T47D (cell line): Measurements from ENCODE around the gene RBP4.

Source experiments
- DNase-seq, 2 experiments: peaks; one replicate each; pipeline versions ENCODE4 v3.0.0 to v3.0.0-alpha.2; 2011 to 2012; ENCODE audit warnings: low read depth in 1 of 2, low spot score in 1 of 2
- JUND ChIP-seq: IDR thresholded peaks from 2 replicates; pipeline ENCODE4 v1.6.1; 2012; ENCODE audit warnings: low read depth
- in situ Hi-C: cut with HindIII; loops from 2 replicates; pipeline ENCODE4 v1.10.0; 2016; ENCODE audit warnings: low sequenced_read_pairs, low pct_unique_long_range_greater_than_20kb

The RBP4 gene

GRCh38 chr10:93601146-93601773 lies at the start of gene RBP4:
TSS of gene RBP4 (minus strand) at chr10:93601235. CDS start at chr10:93601028, 207 bp downstream.
- DNase-seq = peak; percentile 40 to 54
- no peak for TF ChIP-seq JUND
- in situ Hi-C loops = no loop called here

- TF ChIP-seq JUND = no peak
- DNase-seq = no peak
- in situ Hi-C loops = no loop called here
These were observed 38.8 kb upstream of the RBP4 start for GRCh38 chr10:93639791-93640190.

GRCh38 chr10:93630625-93631557 lies 29.9 kb upstream of the RBP4 start:
- in situ Hi-C loops = no loop called here

GRCh38 chr10:93629647-93630305 lies 28.7 kb upstream of the RBP4 start:
- in situ Hi-C loops = no loop called here
- peak in 1 of 2 experiments; percentile 14 for DNase-seq
- TF ChIP-seq JUND = no peak

More at GRCh38 chr10:93630625-93631557, 29.9 kb upstream of the RBP4 start:
- no peak for DNase-seq
- TF ChIP-seq JUND = no peak

- in situ Hi-C loops = no loop called here
- DNase-seq = no peak
- no peak for TF ChIP-seq JUND
These were observed 27.8 kb upstream of the RBP4 start for GRCh38 chr10:93628858-93629257.

GRCh38 chr10:93622942-93623341 lies 21.9 kb upstream of the RBP4 start:
- no peak for TF ChIP-seq JUND
- in situ Hi-C loops = no loop called here
- DNase-seq = no peak

GRCh38 chr10:93620925-93621324 lies 19.9 kb upstream of the RBP4 start:
- TF ChIP-seq JUND = no peak
- in situ Hi-C loops = no loop called here
- DNase-seq = no peak

- DNase-seq = no peak
- in situ Hi-C loops = no loop called here
- no peak for TF ChIP-seq JUND
These were observed 14.7 kb upstream of the RBP4 start for GRCh38 chr10:93615576-93616235.

- no peak for DNase-seq
- in situ Hi-C loops = no loop called here
- no peak for TF ChIP-seq JUND
These were observed 13.2 kb upstream of the RBP4 start for GRCh38 chr10:93614101-93614825.

- TF ChIP-seq JUND = no peak
- in situ Hi-C loops = no loop called here
- DNase-seq = no peak
These were observed 12.1 kb upstream of the RBP4 start for GRCh38 chr10:93613126-93613525.

- DNase-seq = no peak
- no peak for TF ChIP-seq JUND
These were observed 11.3 kb upstream of the RBP4 start, which contains the start of gene PDE6C for GRCh38 chr10:93612311-93612710. TSS of gene PDE6C (plus strand) at chr10:93612537. CDS start at chr10:93612726, 189 bp downstream.

GRCh38 chr10:93608421-93608820 lies 7.4 kb upstream of the RBP4 start:
- in situ Hi-C loops = no loop called here
- no peak for TF ChIP-seq JUND
- no peak for DNase-seq

More at GRCh38 chr10:93612311-93612710, 11.3 kb upstream of the RBP4 start, which contains the start of gene PDE6C:
- in situ Hi-C loops = no loop called here
